NCI-H1105 (cell line): ENCODE results near the gene KATNB1.

Source experiments
- DNase-seq: peaks from one replicate; lab custom pipeline; 2025; lab: John Stamatoyannopoulos, UW

KATNB1 gene

DNA sequence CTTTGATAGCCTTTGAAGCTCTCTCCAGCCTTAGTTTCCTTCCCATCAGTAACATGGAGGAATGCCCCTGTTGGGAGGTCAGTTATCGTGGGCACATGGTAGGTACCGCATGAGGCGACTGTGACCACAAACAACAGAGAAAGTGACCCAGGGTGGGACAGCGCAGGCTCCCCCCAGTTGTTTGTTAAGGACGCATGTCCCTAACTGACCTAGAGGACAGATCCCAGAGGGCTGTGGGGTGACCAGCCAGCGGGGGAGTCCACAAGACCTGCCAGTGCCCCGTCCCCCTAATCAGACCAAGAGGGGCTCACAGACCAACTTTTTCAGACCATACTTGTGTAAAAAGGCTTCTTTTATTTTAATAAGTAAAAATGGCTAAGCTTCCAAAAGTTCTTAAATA is 22.3 kb downstream of the KATNB1 start:
- DNase-seq, result no peak

DNA sequence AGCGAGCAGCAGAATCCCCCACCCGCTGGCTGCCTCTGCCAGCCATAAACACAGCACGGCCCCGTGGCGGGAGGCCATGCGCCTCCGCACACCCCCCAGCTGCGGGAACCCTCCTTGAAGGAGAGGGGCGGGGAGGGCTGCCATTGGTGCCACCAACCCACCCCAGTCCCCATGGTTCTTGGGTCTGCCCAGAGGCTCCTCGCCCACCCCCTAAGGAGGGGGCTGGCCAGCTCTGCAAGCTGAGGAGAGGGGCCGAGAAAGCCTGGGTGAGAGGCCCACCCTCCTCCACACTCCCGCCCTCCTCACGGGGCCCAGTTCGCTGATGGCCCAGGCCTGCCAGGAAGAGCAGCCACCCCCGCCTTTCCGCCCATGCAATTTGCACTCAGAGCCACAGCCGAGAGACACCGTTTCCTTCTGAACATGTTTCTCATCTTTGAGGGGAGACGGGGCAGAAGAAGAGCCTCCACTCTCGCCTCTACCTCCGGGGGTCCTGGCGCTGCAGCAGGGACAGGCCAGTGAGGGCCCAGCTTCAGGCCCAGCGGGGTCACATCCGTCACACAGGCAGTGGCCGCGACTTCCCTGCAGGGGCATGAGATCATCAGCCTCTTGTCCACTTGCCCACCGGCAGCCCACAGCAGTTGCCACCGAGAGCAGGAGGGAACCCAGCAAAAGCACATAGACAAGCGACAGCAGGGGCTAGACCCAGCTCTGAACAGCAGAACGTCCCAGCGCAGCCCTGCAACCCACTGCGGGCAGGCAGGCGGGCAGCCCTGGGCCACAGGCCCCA is 23.0 kb downstream of the KATNB1 start:
- no peak for DNase-seq

DNA sequence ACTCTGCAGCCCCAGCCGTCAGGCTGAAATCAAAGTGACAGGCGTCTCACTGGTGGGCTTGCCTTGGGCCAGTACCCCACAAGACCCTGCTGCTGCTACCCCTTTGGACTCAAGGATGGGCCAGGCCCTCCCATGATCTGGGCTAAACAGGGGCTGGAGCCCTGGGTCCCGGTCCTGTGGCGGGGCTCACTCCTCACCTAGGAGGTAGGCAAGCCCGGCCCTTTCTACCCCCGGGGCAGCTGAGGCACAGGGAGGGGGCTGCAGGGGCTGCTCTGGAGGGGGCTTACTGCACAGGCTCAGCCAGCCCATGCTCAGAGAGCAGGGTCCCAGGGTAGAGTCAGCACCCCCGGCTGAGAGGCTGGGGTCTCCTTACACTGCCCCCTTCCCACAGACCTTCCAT is 23.6 kb downstream of the KATNB1 start:
- DNase-seq, result no peak

DNA sequence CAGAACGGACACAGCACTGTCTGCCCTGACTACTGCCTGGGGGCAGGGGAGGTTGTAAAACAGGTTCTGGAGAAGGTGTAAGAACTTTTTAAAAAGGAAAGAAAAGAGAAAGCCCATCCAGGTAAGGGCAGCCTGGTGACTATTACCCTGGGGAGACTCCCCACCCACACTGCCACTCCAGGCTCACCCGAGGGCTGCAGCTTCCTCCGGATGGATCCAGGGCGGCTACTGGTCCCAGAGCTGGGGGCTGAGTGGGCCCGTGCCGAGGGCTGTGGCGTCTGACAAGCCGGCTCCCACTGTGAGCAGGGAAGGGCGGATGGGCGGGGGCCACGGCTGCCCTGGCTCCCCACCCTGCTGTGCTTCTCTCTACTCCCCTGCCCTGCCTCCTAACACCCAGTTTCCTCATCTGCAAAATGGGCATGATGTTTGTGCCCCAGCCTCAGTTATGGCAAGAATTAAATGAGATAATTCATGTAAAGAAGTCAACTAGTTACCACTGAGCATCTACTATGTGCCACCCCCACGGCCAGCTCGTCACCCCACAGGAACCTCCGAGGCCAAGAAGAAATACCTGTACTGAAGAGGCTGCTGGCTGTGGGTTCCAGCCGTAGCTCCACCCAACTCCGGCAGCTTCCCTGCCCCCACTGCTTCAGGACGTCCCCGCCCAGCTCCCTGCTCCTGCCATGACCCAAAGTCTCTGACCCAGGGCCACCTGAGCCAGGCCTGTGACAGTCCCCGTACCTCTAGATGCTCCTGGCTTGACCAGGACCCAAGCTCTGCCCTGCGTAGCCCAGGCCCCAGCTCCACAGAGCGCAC is 24.2 kb downstream of the KATNB1 start:
- DNase-seq, result no peak

DNA sequence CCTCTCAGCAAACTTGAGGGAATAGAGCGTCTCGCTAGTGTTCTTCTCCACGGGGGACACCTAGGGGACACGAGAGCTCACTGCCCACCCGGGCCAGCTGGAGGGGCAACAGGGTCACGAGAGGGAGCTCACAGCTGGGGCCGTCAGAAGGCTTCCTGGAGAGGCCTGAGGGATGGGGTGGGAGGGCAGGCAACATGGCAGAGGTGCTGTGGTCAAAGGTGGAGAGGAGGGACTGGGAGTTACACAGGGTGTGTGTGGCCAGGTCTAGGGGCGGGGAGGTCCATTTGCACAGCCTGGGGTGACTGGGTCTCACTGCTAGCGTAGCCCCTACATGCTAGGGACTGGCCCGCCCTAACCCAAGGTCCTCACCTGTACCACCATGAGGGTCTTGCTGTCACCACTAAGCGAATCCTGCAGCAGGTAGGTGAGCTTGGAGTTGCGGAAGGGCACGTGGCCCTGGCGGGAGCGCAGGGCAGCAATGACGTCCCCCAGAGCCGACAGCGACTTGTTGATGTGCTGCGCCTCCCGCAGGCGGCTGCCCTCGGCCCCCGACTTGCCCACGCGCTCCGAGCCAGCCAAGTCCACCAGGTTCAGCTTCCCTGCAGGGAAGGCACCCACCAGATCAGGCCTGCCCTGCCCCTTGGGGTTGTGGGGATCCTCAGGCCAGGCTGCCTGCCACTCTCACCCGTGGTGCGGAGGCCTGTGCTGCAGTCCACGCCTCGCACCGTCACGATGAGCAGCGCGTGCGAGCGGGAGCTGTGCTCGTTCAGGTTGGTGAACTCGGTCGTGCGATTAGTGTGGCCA is 25.0 kb downstream of the KATNB1 start:
- no peak for DNase-seq

DNA sequence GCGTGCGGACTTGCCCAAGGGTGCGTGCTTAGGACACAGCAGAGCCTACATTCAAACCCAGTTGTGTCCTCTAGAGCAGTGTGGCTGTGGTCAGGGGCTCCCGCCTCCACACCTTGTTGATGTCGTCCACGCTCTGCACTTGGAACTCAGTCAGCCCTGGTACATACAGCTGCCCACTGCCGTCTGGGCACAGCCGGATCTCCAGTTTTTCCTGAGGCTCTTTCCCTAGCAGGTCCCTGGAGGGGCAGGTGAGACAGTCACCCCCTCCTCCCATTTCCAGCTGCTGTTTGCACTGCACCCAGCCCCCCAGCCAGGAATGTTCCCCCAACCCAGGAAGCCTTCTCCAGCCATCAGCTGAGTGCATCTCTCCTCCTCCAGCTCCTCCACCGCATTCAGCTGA is 25.7 kb downstream of the KATNB1 start:
- no peak for DNase-seq

DNA sequence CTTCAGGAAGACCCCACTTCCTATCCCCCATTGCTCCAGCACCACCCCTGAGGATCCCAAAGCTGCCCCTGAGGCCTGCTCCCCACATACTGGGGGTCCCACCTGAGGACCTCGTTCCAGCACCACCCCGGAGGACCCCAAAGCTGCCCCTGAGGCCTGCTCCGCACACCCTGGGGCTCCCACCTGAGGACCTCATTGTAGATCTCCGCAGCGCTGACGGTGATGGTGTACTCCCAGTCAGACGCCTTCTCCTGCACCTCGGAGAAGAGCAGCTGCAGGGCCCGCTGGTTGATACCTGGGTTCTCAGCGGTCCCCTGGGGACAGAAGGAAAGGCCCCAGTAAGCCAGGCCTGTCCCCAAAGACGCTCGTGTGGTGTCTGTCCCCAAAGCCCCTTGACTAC is 26.4 kb downstream of the KATNB1 start:
- DNase-seq, result no peak

DNA sequence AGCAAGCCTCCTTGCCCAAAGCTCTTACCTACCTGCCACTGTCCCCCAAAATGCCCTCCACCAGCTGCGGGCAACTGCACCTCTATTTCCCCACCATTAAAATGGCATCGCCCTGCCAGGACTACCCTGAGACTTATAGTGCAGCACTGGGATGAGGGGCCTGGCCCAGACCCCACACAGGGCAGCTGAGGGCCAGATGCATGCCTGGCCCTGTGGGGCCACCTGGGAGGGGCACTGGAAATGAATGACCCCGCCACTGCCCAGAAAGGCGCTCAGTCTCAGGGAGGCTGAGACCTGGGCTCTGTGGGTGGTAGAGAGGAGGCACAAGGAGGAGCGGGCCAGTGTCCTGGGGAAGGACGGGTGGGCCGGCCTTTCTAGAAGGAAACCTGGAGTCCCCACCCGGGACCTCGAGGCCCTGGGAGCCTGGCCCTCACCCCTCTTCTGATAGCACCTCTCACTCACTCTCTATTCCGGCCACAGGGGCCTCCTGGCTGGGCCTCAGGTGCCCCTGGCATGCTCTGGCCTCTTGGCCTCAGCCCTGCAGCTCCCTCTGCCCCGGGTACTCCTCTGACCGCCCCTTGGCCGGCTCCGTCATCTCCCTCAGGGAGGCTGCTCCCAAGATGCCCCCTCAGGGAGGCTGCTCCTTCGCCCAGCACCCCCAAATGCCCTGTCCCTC is 26.9 kb downstream of the KATNB1 start:
- no peak for DNase-seq

DNA sequence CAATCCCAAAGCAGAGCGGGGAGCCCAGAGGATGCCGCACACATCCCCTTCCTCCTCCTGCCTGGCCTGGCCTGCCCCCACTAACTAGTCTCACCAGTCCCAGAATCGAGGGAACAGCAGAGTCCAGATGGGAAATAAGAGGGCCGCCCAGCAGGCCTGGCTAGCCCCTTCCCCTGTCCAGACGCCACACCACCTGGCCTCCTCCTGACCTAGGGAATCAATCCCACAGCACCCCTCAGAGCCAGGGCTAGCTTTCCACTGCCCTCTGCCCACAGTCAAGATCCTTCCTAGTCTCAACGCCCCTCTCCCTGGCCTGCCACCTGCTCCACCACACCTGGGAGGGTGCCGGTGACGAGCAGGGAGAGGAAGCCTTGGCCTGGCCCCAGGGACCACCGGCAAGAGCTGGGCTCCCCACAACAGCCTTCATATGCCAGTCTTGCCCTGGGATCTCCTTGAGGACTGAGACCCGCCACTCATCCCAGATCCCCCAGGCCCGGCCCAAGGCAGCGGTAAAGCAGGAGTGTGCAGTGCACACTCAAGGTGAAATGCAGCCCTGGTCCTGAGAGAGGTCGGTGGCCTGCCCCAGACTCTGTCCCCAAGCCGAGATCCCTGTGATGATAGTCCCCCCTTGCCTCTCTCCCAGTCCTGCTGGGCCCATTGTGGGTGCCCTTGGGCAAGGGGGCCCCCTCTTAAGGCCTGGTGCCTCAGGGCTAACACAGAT is 27.9 kb downstream of the KATNB1 start:
- DNase-seq, result no peak

DNA sequence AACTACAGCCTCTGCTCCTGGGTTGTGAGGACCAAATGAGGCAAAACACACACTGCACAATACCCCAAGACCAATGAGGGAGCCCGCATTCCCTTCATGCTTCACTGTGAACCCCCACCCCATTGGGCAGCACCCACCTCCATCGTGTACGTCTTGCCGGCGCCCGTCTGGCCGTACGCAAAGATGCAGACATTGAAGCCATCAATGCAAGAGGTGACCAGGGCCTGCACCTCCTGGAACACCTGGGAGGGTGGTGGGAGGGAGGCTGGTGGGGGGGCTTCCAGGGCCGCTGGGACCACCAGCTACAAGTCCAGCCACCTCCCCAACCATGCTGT is 28.4 kb downstream of the KATNB1 start:
- no peak for DNase-seq

DNA sequence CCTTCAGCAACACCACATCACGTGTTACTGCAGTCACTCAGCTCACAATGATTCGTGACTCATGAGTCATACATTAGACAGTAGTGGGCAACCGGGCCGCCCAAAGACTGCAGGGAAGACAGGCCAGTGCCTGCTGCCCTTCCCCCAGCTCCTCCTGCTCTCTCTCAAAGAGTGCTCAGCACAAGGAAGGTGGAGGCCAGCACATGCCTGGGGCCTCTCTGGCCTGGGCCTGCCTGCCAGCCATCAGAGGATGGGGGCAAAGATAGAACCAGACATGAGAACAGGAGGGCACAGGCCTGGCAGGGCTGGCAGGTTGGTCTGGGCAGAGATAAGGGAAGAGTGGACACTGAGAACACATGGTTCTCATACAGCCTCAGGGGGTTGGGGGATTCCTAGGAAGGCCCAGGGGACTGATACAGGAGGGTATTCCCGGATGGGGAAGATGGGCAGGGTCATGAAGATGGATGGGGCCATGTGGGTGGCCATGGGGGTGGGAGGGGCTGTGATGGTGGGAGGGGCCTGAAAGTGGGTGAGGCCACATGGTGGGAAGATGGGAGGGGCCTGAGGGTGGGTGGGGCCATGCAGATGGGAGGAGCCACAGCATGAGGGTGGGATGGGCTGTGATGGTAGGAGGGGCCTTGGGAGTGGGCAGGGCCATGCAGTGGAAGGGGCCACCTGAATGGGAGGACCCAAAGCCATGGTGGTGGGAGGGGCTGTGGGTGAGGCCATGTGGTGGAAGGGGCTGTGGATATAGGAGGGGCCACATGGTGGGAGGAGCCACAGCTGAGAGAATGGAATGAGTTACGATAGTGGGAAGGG is 29.0 kb downstream of the KATNB1 start:
- DNase-seq, result no peak

DNA sequence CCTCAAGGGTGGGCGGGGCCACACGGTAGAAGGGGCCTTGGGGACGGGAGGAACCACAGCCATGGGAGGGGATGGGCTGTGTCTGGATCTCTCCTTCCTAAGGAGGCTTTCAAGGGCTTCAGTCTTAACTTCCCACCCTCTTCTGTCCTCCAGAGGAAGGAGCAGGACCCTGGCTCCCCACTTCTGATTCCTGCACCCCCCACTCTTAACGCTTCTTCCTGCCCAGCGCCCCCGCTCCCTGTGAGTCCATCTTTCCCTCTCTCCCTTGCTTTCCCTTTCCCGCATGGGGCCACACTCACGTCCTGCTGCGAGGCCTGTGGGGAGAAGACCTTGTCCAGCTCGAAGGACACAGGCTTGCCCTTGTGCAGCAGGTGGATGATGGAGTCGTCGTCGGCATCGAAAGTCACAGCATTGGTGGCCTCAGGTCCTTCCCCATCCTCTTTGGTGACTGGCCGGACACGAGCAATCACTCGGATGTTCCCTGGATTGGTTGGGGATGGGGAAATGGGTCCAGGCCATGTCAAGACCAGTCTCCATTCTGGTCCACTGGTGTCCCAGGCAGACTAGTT is 29.7 kb downstream of the KATNB1 start:
- no peak for DNase-seq

DNA sequence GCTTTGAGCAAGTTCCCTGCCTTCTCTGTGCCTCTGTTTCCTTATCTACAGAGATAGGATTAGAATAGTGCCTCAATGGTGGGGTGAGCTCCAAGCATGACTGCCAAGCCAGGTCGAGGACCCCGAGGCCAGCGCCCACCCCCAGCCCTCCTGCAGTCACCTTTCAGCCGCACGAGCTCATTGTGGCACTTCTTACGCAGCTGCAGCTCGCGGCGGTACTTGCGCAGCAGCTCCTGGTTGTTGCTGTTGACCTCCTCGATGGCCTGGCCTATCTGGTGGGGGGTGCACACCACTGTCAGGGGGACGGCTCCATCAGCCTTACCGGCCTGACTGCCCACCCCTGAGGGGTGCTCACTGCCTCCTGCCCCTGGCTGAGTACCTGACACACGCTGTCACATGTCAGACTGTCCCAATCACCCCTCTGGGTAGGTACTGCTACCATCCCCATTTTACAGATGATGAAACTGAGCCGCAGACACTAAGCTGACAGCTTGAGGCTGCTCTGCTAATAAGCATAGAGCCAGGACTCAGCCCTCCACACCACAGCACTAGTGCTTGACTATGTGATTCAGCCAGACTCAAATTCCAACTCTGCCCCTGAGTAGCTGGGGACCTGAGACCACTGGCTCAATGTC is 31.3 kb downstream of the KATNB1 start:
- no peak for DNase-seq

DNA sequence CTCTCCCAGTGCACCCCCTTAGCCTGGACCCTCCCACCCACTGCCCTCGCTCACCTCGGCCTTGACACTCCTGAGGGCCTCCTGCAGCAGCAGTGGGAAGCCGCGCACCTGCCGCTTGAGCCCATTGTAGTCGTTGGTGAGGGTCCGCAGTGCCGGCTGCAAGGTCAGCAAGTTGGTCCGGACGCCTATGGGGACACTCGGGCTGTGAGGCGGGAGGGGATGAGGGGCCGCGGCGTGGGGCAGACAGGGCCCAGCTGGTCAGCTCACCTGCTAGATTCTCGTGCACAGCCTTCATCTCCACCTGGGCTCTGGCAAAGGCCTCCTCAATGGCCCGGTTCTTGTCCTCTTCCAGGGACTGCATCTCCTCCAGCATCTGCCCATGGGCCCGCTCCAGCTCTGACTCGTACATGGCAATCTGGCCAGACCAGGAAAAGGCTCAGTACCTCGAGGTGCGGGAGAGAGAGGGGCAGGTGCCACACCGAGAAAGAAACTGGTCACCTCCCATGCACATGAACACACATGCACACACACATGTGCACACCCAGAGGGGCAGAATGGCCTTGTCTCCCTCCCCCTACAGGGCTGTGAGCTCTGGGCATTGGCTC is 34.1 kb downstream of the KATNB1 start:
- no peak for DNase-seq

DNA sequence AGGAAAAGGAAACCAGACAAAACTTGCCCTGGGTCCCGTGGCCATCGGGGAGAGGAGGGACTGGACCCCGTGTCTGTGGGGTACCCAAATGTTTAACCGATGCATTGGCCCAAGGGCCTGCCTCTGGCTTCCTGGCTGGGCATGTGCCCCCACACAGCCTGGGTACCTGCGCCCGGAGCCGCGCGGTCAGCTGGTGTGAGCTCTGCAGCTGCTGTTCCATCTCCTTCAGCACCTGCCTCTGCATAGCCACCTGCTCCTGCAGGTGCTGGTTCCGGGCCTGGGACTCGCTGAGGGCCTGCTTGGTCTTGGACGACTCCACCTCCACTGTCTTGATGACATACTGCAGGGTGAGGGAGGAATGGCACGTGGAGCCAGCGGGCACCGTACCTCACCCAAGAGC is 34.8 kb downstream of the KATNB1 start:
- DNase-seq, result no peak

DNA sequence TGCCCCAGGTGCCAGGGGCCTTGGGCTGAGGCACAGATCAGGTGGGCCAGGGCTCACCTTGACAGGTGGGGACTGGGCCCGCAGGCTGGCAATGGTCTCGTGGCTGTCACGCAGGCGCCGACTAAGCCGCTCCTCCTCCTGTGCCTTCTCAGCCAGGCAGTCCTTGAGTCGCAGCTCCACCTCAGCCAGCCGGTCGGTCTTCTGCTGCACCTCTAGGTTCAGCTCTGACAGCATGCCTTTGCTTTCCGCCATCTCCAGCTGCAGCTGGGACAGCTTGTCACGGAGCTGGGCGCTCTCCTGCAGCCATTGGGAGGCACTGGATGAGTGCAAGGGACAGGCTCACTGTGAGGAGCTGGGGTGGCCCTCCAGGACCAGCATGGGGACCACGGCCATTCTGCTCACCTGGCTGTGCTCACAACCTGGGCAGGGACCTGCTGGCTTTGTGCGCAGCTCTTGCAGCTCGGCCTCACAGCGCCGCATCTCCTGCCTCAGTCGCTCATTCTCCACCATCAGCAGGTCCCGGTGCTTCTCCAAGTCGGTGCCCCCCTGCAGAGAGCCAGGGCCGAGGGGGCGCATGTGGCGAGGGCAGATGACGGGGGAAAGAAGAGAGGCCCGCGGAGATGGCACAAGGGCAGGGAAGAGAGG is 35.7 kb downstream of the KATNB1 start:
- DNase-seq, result no peak

DNA sequence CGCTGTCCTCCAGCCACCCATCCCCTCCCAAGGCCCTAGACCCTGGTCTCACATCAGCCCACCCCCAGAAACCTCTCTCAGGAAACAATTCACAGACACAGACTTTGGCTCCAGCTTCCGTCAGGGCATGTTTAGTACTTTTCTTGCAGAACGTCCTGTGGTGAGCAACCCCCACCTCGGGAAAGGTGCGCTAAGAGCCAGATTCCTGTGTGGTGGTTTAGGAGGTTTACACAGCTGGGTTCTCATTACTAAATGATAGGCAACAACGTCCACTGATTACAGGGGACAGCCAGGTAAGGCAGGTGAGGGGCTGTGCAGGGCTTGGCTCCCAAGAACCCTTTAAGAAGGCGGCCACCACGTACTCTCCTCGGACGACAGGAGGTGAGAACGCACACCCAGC is 37.4 kb downstream of the KATNB1 start:
- no peak for DNase-seq

DNA sequence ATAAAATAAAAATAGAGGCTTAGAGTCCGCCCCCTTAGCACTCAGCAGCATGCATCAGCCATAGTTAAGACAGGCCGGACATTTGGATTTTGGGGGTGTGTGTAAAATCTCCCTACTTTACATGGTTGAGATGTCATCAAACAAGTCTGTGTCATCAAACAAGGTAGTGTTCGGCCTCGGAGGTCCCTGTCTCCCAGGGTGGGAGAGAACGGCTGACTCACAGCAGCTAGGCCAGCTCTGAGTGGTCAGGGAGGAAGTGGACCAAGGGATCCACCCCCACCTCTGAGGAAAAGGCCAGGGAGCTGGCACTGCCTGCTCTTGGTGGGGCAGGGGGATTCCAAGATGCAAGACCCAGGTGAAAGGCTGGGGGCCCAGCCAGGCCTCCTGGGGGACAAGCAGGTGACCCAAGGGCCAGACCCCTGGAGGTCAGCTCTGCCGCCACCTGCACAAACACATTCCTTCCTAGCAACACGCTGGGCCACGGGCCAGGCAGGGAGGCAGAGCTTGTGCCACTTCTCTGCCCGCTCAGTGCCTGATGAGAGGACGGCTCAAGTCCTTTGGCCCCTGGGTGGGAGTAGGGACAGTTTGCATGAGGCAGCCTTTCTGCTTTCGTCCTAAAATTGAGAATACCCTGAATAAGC is 38.2 kb downstream of the KATNB1 start:
- DNase-seq, result no peak
